ENCODE results near the gene SUMO3.

DNA sequence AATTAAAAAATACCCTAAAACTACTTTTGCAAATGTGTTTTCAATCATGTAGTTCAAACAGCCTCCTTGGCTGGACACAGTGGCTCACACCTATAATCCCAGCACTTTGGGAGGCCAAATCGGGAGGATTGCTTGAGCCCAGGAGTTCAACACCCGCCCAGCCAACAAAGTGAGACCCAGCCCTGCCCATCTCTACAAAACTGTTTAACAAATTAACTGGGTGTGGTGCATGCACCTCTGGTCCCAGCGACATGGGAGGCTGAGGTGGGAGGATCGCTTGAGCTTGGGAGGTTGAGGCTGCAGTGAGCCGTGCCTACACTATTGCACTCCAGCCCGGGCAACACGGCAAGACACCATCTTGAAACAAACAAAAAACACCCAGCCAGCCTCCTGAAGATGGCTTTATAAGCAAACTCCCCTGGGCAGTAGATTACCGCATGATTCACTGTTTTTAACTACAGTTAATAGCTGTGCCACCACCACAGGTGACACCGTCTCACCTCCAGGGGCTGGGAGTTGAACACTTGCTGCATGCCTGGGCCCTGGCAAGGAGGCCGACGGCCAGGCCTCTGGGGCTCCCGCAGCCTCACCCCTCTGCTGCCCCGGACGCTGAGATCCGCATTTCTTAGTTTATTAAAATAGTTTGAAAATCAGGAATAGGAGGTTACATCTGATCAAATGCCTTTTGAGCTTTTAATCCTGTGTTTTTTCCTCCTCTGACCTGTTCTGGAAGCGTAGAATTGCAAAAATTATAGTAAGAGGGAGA is 39.4 kb upstream of the SUMO3 start:
- TF ChIP-seq POLR2A (IDR thresholded peaks at IDR 0.05) (no peak), CTCF (IDR thresholded peaks at IDR 0.05) (no peak), EP300 (IDR thresholded peaks at IDR 0.05; ENCODE audit: low read depth) (no peak), POLR2AphosphoS5 (IDR thresholded peaks at IDR 0.05) (no peak)
